Cardiac muscle cell (in vitro differentiated cells and primary cell): Measurements from ENCODE around the gene HSP90B1. TPM values are rescaled to one million over a fixed set of nuclear protein-coding genes. Genes with fewer than 3 reads are reported as not detected.
A peak's percentile ranks its signal among the peaks of the same experiment; 100 is the strongest.

Experiments used
- DNase-seq, 2 donors: peaks; one replicate each; pipeline versions ENCODE4 v3.0.0 to v3.0.0-alpha.2; 2010 to 2017; ENCODE audit warnings: low read depth in 1 of 2, low spot score in 1 of 2
- H3K27ac ChIP-seq: fragments of 200-600 bp; sonication (generic); 2 replicates; pipeline ENCODE4 v1.5.1; 2016
- H3K27me3 ChIP-seq: fragments of 200-600 bp; sonication (generic); 2 replicates; pipeline ENCODE4 v1.6.0; 2016; ENCODE audit warnings: control low read depth
- H3K36me3 ChIP-seq: fragments of 200-600 bp; sonication (generic); 2 replicates; pipeline ENCODE4 v1.5.1; 2016; ENCODE audit warnings: control low read depth
- H3K4me1 ChIP-seq: fragments of 200-600 bp; sonication (generic); 2 replicates; pipeline ENCODE4 v1.8.1; 2017; ENCODE audit warnings: low read depth, mild to moderate bottlenecking, mixed run types
- H3K4me3 ChIP-seq: fragments of 200-600 bp; sonication (generic); 2 replicates; pipeline ENCODE4 v1.5.1; 2016; ENCODE audit warnings: mild to moderate bottlenecking
- H3K9me3 ChIP-seq: fragments of 200-600 bp; sonication (generic); 2 replicates; pipeline ENCODE4 v1.5.1; 2017; ENCODE audit warnings: low read depth, mild to moderate bottlenecking, control low read depth
- CTCF ChIP-seq: IDR thresholded peaks from 2 replicates; pipeline ENCODE4 v1.5.1; 2012; ENCODE audit warnings: low read depth, mild to moderate bottlenecking, low read length
- polyA plus RNA-seq: library from polyadenylated mRNA; unstranded; fragments of >200 nt; fragmentation: Nextera tagmentation; extraction: Ambion mirVana; gene quantifications from 2 replicates; pipeline ENCODE4 v1.2.1, GENCODE V29; 2016
- total RNA-seq: library from RNA; depleted of rRNA; stranded (reverse); fragments of >200 nt; gene quantifications from 2 replicates; pipeline ENCODE4 v1.2.3, GENCODE V29; 2016

The HSP90B1 gene
- total and polyA plus RNA-seq, 2 experiments from 2014 or later, result 386 to 1,006 TPM

DNA sequence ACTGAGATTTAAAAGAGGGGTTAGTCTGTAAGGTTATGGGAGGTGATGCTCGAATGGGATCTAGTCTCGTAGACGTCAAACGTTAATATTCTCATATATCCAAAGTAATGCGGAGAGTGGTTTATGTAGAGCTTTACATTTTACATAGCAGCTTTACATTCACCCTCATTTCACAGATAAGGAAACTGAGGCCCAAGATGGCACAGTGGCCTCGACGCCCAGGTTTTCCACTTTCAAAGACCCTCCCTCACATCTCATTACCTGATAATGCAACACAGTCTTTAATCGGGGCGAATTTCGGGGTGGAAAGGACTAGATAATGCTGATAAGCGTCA lies 35.0 kb downstream of the HSP90B1 start:
- H3K4me1 ChIP-seq, result peaks cover 15% of the 10 kb centered on the region
- DNase-seq, result no peak
- TF ChIP-seq CTCF, result no peak
- H3K4me3 ChIP-seq, result peak overlapping the region; percentile 89
- H3K27ac ChIP-seq, result peak overlapping the region; percentile 100
- H3K9me3 ChIP-seq, result no peaks in the 10 kb centered on the region
- H3K36me3 ChIP-seq, result no peaks in the 10 kb centered on the region
- H3K27me3 ChIP-seq, result no peaks in the 10 kb centered on the region

DNA sequence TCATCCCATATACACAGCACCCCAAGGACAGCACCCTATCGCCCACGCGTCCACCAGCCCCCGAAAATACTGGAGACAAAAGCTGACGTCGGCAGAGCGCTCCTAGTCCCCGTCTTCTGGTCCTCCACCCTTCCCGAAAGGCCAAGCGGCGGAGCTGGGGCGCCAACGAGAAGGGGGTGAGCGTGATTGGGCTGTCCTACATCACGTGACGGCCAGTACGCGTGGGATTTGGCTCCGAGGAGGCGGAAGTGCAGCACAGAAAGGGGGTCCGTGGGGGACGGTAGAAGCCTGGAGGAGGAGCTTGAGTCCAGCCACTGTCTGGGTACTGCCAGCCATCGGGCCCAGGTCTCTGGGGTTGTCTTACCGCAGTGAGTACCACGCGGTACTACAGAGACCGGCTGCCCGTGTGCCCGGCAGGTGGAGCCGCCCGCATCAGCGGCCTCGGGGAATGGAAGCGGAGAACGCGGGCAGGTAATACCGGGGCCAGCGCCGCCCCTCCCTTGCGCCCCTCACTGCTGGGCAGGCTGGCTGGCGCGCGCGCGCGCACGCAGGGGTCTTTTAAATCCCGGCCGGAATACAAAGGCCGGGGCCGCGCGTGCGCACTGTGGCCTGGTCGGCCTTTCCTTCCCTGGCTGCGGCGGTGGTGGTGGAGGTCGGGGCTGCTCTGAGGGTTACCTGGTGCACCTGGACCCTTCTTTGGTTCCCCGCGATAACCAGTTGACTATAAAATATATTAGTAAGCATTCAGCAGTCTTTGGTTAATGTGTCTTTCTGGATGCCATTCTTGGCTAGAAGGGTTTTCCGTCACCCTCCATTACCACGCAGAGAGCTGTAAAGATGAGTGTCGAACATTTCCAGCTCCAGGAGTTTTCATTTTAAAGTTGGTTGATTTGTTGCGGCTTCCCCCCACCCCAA lies 35.6 kb downstream of the HSP90B1 start, which contains the start of gene TDG:
TSS of gene TDG (plus strand) at position 283 of the 915 bp plus-strand sequence. CDS start at position 449, 166 bp downstream.
- H3K36me3 ChIP-seq, result no peaks in the 10 kb centered on the region
- H3K4me1 ChIP-seq, result peaks cover 15% of the 10 kb centered on the region
- TF ChIP-seq CTCF, result no peak
- H3K9me3 ChIP-seq, result no peaks in the 10 kb centered on the region
- no peaks in the 10 kb centered on the region for H3K27me3 ChIP-seq
- peak within 1 kb of the TSS; percentile 89 for H3K4me3 ChIP-seq
- H3K27ac ChIP-seq, result peak within 1 kb of the TSS; percentile 100
- DNase-seq, result peak; percentile 98 to 100

DNA sequence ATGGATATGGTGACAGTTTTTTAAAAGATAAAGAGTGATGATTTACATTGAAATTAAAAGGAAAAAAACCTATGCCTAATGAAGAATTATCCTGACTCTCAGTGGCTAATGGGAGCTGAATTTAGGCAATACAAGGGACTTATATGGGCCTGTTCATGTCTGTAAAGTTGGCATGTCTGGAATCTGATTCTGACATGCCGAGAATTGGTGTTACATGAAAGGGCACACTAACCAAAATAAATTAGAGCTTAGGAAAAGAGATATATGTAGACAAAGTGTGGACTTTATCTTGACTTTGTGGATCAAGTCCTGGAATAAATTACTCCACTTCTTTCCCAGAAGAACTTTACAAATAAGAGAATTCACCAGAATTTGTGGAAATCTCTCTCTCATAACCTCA lies 36.5 kb downstream of the HSP90B1 start:
- Histone ChIP-seq H3K36me3 (no peaks in the 10 kb centered on the region), H3K27ac (peak overlapping the region; percentile 100), H3K4me3 (peak overlapping the region; percentile 89), H3K9me3 (no peaks in the 10 kb centered on the region), H3K4me1 (peaks cover 15% of the 10 kb centered on the region), H3K27me3 (no peaks in the 10 kb centered on the region)
- peak; percentile 24 to 39 for DNase-seq
- no peak for TF ChIP-seq CTCF

DNA sequence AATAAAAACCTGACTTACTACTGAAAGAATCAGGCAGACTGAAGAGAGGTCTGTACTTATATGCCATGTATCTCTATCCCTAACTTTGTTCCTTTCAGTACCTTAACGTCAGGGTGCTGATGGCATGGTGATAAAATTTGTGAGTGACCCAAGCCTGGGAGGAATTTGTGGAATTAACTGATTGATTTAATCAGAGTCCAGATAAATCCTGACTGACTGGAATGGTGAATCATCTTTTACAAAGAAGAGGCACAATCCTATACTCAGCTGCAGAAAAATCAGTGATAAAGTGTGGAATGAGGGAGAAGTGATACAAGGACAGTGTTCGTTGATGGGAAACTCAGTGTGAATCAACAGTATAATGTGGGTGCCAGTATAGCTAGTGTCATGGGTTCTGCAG lies 39.2 kb downstream of the HSP90B1 start:
- H3K36me3 ChIP-seq, result no peaks in the 10 kb centered on the region

DNA sequence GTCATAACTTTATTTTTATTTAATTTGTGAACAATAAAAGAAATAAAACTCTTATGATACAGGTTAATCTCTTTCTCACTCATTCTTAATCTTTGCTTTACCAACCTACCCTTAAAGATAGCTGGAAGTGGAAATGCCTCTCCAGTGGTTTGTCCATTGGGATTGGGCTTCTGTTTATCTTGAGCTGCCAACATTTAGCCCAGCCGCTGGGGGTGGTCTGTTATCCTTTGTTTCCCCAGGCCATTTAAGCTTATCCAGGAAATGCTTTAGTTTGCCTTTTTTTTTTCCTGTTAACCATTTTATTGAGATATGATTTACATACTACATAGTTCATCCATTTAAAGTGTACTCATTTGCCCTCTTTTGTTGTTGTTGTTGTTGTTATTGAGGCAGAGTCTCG lies 43.7 kb downstream of the HSP90B1 start:
- Histone ChIP-seq H3K27me3 (no peaks in the 10 kb centered on the region), H3K4me1 (peaks cover 13% of the 10 kb centered on the region), H3K36me3 (peaks cover 4% of the 10 kb centered on the region), H3K4me3 (no peak overlapping the region), H3K9me3 (no peaks in the 10 kb centered on the region), H3K27ac (no peak overlapping the region)
- no peak for TF ChIP-seq CTCF
- DNase-seq, result no peak

More for the DNA sequence above, 39.2 kb downstream of the HSP90B1 start:
- Histone ChIP-seq H3K27ac (no peak overlapping the region), H3K4me1 (peaks cover 19% of the 10 kb centered on the region), H3K27me3 (no peaks in the 10 kb centered on the region), H3K4me3 (no peak overlapping the region), H3K9me3 (no peaks in the 10 kb centered on the region)
- no peak for DNase-seq
- no peak for TF ChIP-seq CTCF
